H1 (cell line): Measurements from ENCODE around the gene IL7R. TPM values are rescaled to one million over a fixed set of nuclear protein-coding genes. Genes with fewer than 3 reads are reported as not detected.

Experiments used
- CTCF ChIA-PET: fragments of 300-600 bp; sonication (Branson Sonifier 250); formaldehyde crosslinking; loops from one replicate; lab custom pipeline; 2021; ENCODE audit not compliant: partially characterized antibody; lab: Charles Lee
- POLR2A ChIA-PET: fragments of 300-600 bp; sonication (Branson Sonifier 250); formaldehyde crosslinking; loops from one replicate; lab custom pipeline; 2021; ENCODE audit warnings: inconsistent platforms; ENCODE audit not compliant: partially characterized antibody; lab: Charles Lee
- DNase-seq, 2 experiments: peaks; one replicate each; pipeline versions ENCODE4 v3.0.0 to v3.0.0-alpha.2; 2010 to 2022; ENCODE audit warnings: low spot score in 2 of 2, low read depth in 1 of 2, mixed read lengths in 1 of 2
- FAIRE-seq: peaks from 2 replicates; lab custom pipeline; 2011; peaks lifted over from hg19 to GRCh38; lab: Jason Lieb, UNC
- H2AFZ ChIP-seq: 2 replicates; pipeline ENCODE4 v1.8.1; 2012; ENCODE audit warnings: low read length, inconsistent platforms
- H2AK5ac ChIP-seq: 2 replicates; pipeline ENCODE4 v1.6.1; 2013; ENCODE audit warnings: low read depth, low read length
- H2BK120ac ChIP-seq: replicated peaks from 2 replicates; pipeline ENCODE3; 2013; ENCODE audit warnings: low read depth, low read length, inconsistent platforms
- H2BK12ac ChIP-seq: 2 replicates; pipeline ENCODE4 v1.6.1; 2013; ENCODE audit warnings: low read depth, low read length
- H2BK15ac ChIP-seq: 2 replicates; pipeline ENCODE4 v1.6.1; 2013; ENCODE audit warnings: low read length
- H2BK20ac ChIP-seq: 2 replicates; pipeline ENCODE4 v1.6.1; 2013; ENCODE audit warnings: low read length
- H2BK5ac ChIP-seq: 2 replicates; pipeline ENCODE4 v1.6.1; 2013; ENCODE audit warnings: low read depth, low read length
- H3K14ac ChIP-seq: 2 replicates; pipeline ENCODE4 v1.6.1; 2013; ENCODE audit warnings: inconsistent platforms; ENCODE audit not compliant: insufficient read length
- H3K18ac ChIP-seq: 2 replicates; pipeline ENCODE4 v1.6.1; 2013; ENCODE audit warnings: low read length; ENCODE audit errors: extremely low read depth
- H3K23ac ChIP-seq: 2 replicates; pipeline ENCODE4 v1.6.1; 2013; ENCODE audit warnings: inconsistent platforms; ENCODE audit not compliant: insufficient read length
- H3K23me2 ChIP-seq: 2 replicates; pipeline ENCODE4 v1.6.1; 2013; ENCODE audit warnings: low read depth, low read length
- H3K27ac ChIP-seq: 2 replicates; pipeline ENCODE4 v1.6.1; 2011; ENCODE audit warnings: low read depth, low read length, inconsistent platforms
- H3K27me3 ChIP-seq, 4 experiments: replicated peaks in 1 of 4; 1 replicate in 1 of 4; 2 replicates in 3 of 4; pipeline versions ENCODE4 v1.6.1 to v1.8.1; 2011 to 2013; ENCODE audit warnings: low read length in 3 of 4, mild to moderate bottlenecking in 3 of 4, inconsistent platforms in 2 of 4, mixed read lengths in 2 of 4, moderate library complexity in 1 of 4; ENCODE audit not compliant: control insufficient read depth in 3 of 4, insufficient read depth in 3 of 4; ENCODE audit errors: extremely low read depth in 1 of 4
- H3K36me3 ChIP-seq, 4 experiments: 2 replicates each; pipeline versions ENCODE4 v1.6.1 to v1.8.1; 2011 to 2013; ENCODE audit warnings: mild to moderate bottlenecking in 4 of 4, low read length in 3 of 4, moderate library complexity in 2 of 4, control low read depth in 1 of 4, inconsistent platforms in 1 of 4; ENCODE audit not compliant: insufficient read depth in 4 of 4, control insufficient read depth in 2 of 4
- H3K4ac ChIP-seq: replicated peaks from 2 replicates; pipeline ENCODE3; 2013; ENCODE audit warnings: low read length, low read depth, mixed read lengths, inconsistent platforms; ENCODE audit not compliant: insufficient read length
- H3K4me1 ChIP-seq, 4 experiments: replicated peaks in 1 of 4; 1 replicate in 1 of 4; 2 replicates in 3 of 4; pipeline versions ENCODE4 v1.6.1 to v1.8.1; 2011 to 2013; ENCODE audit warnings: low read length in 3 of 4, inconsistent platforms in 2 of 4, mixed read lengths in 1 of 4; ENCODE audit not compliant: insufficient read depth in 4 of 4, control insufficient read depth in 3 of 4
- H3K4me2 ChIP-seq, 2 experiments: 2 replicates each; pipeline versions ENCODE4 v1.6.1 to v1.8.1; 2011 to 2013; ENCODE audit warnings: low read depth in 2 of 2, low read length in 2 of 2, control low read depth in 1 of 2, inconsistent platforms in 1 of 2, mild to moderate bottlenecking in 1 of 2; ENCODE audit not compliant: insufficient read depth in 1 of 2
- H3K4me3 ChIP-seq, 4 experiments: fragments of 200-600, 300-600 bp in 1 of 4; sonication (generic), shearing (Covaris generic), sonication (Bioruptor Twin) in 1 of 4; 2 replicates each; pipeline versions ENCODE4 v1.5.1 to v1.8.1; 2011 to 2016; ENCODE audit warnings: low read length in 4 of 4, low read depth in 3 of 4, control low read depth in 2 of 4, inconsistent platforms in 2 of 4, mild to moderate bottlenecking in 2 of 4, mixed read lengths in 1 of 4, moderate library complexity in 1 of 4; ENCODE audit not compliant: insufficient read depth in 2 of 4; ENCODE audit errors: extremely low read depth in 1 of 4
- H3K56ac ChIP-seq: replicated peaks from 2 replicates; pipeline ENCODE3; 2013; ENCODE audit warnings: low read depth, mild to moderate bottlenecking, mixed read lengths, low read length, inconsistent platforms; ENCODE audit not compliant: insufficient read length
- H3K79me1 ChIP-seq: 2 replicates; pipeline ENCODE4 v1.6.1; 2013; ENCODE audit warnings: low read depth, low read length, control low read depth
- H3K79me2 ChIP-seq, 2 experiments: 2 replicates each; pipeline versions ENCODE4 v1.6.1 to v1.8.1; 2012 to 2013; ENCODE audit warnings: low read length in 2 of 2, mild to moderate bottlenecking in 2 of 2, inconsistent platforms in 1 of 2; ENCODE audit not compliant: insufficient read depth in 2 of 2, control insufficient read depth in 1 of 2
- H3K9ac ChIP-seq, 4 experiments: replicated peaks in 1 of 4; 1 replicate in 1 of 4; 2 replicates in 3 of 4; pipeline versions ENCODE4 v1.6.1 to v1.8.1; 2011 to 2013; ENCODE audit warnings: low read depth in 3 of 4, low read length in 3 of 4, control low read depth in 2 of 4, mild to moderate bottlenecking in 2 of 4, moderate library complexity in 2 of 4, inconsistent platforms in 1 of 4; ENCODE audit errors: extremely low read depth in 1 of 4
- H3K9me3 ChIP-seq, 2 experiments: 2 replicates each; pipeline versions ENCODE4 v1.6.1 to v1.8.1; 2012 to 2013; ENCODE audit warnings: mild to moderate bottlenecking in 2 of 2, moderate library complexity in 2 of 2, control low read depth in 1 of 2, inconsistent platforms in 1 of 2, low read depth in 1 of 2, low read length in 1 of 2, mixed read lengths in 1 of 2; ENCODE audit not compliant: insufficient read depth in 2 of 2
- H4K20me1 ChIP-seq, 2 experiments: replicated peaks in 1 of 2; 2 replicates each; pipeline versions ENCODE3 to v1.8.1; 2011 to 2013; ENCODE audit warnings: inconsistent platforms in 2 of 2, low read length in 2 of 2, mild to moderate bottlenecking in 1 of 2; ENCODE audit not compliant: insufficient read depth in 2 of 2, control insufficient read depth in 1 of 2
- H4K5ac ChIP-seq: 2 replicates; pipeline ENCODE4 v1.6.1; 2013; ENCODE audit warnings: low read length, low read depth, mixed read lengths, inconsistent platforms; ENCODE audit not compliant: insufficient read length
- H4K8ac ChIP-seq: 2 replicates; pipeline ENCODE4 v1.8.0; 2013; ENCODE audit warnings: mild to moderate bottlenecking, moderate library complexity, low read length, inconsistent platforms; ENCODE audit not compliant: insufficient read depth; ENCODE audit errors: extremely low read depth
- H4K91ac ChIP-seq: replicated peaks from 2 replicates; pipeline ENCODE3; 2013; ENCODE audit warnings: low read length, mixed read lengths, inconsistent platforms; ENCODE audit not compliant: insufficient read length
- ASH2L ChIP-seq: fragments of 200-600, 300-600 bp; sonication (generic); IDR thresholded peaks from one replicate; pipeline ENCODE4 v1.7.1; 2017; ENCODE audit warnings: low read length
- CBX5 ChIP-seq: fragments of 300-800, 300-1000 bp; sonication (generic); IDR thresholded peaks from 2 replicates; pipeline ENCODE4 v1.7.1; 2016; ENCODE audit warnings: antibody characterized with exemption, low read length, low read depth
- CREB1 ChIP-seq: IDR thresholded peaks from 2 replicates; pipeline ENCODE4 v1.6.1; 2012; ENCODE audit warnings: inconsistent platforms
- EP300 ChIP-seq, 2 experiments: IDR thresholded peaks; 1 replicate in 1 of 2; 2 replicates in 1 of 2; pipeline ENCODE4 v1.6.1; 2011 to 2012; ENCODE audit warnings: low read depth in 2 of 2, low read length in 2 of 2, mild to moderate bottlenecking in 2 of 2, borderline replicate concordance in 1 of 2, inconsistent platforms in 1 of 2, moderate library complexity in 1 of 2
- GABPA ChIP-seq: IDR thresholded peaks from 2 replicates; pipeline ENCODE4 v1.6.1; 2011; ENCODE audit warnings: mild to moderate bottlenecking, low read length, moderate library complexity, borderline replicate concordance; ENCODE audit not compliant: insufficient read depth
- HDAC2 ChIP-seq, 2 experiments: fragments of 300-600 bp in 1 of 2; sonication (generic) in 1 of 2; IDR thresholded peaks; 2 replicates each; pipeline ENCODE4 v1.6.1; 2011 to 2012; ENCODE audit warnings: low read depth in 2 of 2, low read length in 2 of 2, mild to moderate bottlenecking in 2 of 2, moderate library complexity in 2 of 2, borderline replicate concordance in 1 of 2, inconsistent platforms in 1 of 2
- JUN ChIP-seq: IDR thresholded peaks from 2 replicates; pipeline ENCODE4 v1.6.1; 2011; ENCODE audit warnings: low read depth, mild to moderate bottlenecking, improper control_type of control experiment, low read length
- POLR2A ChIP-seq, 2 experiments: IDR thresholded peaks; 1 replicate in 1 of 2; 2 replicates in 1 of 2; pipeline ENCODE4 v1.6.1; 2011; ENCODE audit warnings: low read depth in 2 of 2, low read length in 2 of 2, mild to moderate bottlenecking in 2 of 2; ENCODE audit errors: control extremely low read depth in 1 of 2
- RAD21 ChIP-seq, 2 experiments: IDR thresholded peaks in 1 of 2; conservative IDR thresholded peaks in 1 of 2; 2 replicates each; pipeline ENCODE4 v1.6.1; 2011; ENCODE audit warnings: low read depth in 2 of 2, low read length in 2 of 2, improper control_type of control experiment in 1 of 2, inconsistent platforms in 1 of 2, mild to moderate bottlenecking in 1 of 2, moderate library complexity in 1 of 2
- RBBP5 ChIP-seq: IDR thresholded peaks from 2 replicates; pipeline ENCODE4 v1.7.1; 2012; ENCODE audit warnings: low read depth, mild to moderate bottlenecking, inconsistent platforms, low read length, moderate library complexity, borderline replicate concordance
- SIN3A ChIP-seq, 2 experiments: IDR thresholded peaks in 1 of 2; conservative IDR thresholded peaks in 1 of 2; 2 replicates each; pipeline ENCODE4 v1.6.1; 2011 to 2012; ENCODE audit warnings: low read length in 2 of 2, improper control_type of control experiment in 1 of 2, low read depth in 1 of 2, mild to moderate bottlenecking in 1 of 2
- SIRT6 ChIP-seq: IDR thresholded peaks from one replicate; pipeline ENCODE4 v1.7.1; 2012; ENCODE audit warnings: low read length, inconsistent platforms
- SUZ12 ChIP-seq: fragments of 200-600 bp; sonication (generic); IDR thresholded peaks from 2 replicates; pipeline ENCODE4 v1.6.1; 2012; ENCODE audit warnings: mild to moderate bottlenecking, inconsistent platforms, low read length, moderate library complexity, mixed read lengths
- TBP ChIP-seq: IDR thresholded peaks from 2 replicates; pipeline ENCODE4 v1.6.1; 2011; ENCODE audit warnings: low read depth, low read length, improper control_type of control experiment
- WGBS, 2 experiments: shearing (Covaris generic) in 1 of 2; methylation state at CpG; one replicate each; pipeline versions ENCODE4 v1.1.6 to v1.1.7; 2013 to 2015; ENCODE audit warnings: low lambda C conversion rate in 2 of 2, mixed read lengths in 2 of 2, inconsistent platforms in 1 of 2, low coverage in 1 of 2, missing lambda C conversion rate in 1 of 2; ENCODE audit not compliant: insufficient replicate concordance in 2 of 2, insufficient coverage in 1 of 2, insufficient read length in 1 of 2; ENCODE audit errors: extremely low coverage in 1 of 2, missing lambda C conversion rate in 1 of 2; 5-methylcytosine and 5-hydroxymethylcytosine counted together
- polyA plus RNA-seq, 7 experiments: library from polyadenylated mRNA; depleted of rRNA in 3 of 7; stranded (reverse) in 5 of 7; unstranded in 2 of 7; fragments of >200 nt in 5 of 7; fragments of 200-250 nt in 2 of 7; gene quantifications; 1 replicate in 5 of 7; 2 replicates in 1 of 7; 4 replicates in 1 of 7; pipeline versions ENCODE4 v1.2.1 to v1.2.3, GENCODE V29; 2011 to 2013; ENCODE audit warnings: missing spikeins in 2 of 7, mixed read lengths in 2 of 7
- total RNA-seq: library from RNA; stranded (reverse); fragmentation: NEBNext Ultra II Directional; extraction: Animal tissue kit (Norgen Biotek cat#: 25700); gene quantifications from 2 replicates; pipeline ENCODE4 v1.2.1, GENCODE V29; 2021

Gene IL7R
- total and polyA plus RNA-seq, 2 of the 8 experiments (the other 6 are each of a cell fraction or from before 2014, with no cell fraction given): not detected

- no peaks in the 10 kb centered on the region for H3K23me2 ChIP-seq
- DNase-seq: no peak
- CTCF ChIA-PET: interaction anchor here (1.5 kb wide), 1 partner anchor 51 kb away, joined by 4 read pairs; no protein-coding TSS in a partner anchor
- no peaks in the 10 kb centered on the region for H3K27me3 ChIP-seq
- POLR2A ChIA-PET: no interaction called here
- H4K20me1 ChIP-seq: no peaks in the 10 kb centered on the region
- H2BK12ac ChIP-seq: no peak overlapping the region
- H3K9ac ChIP-seq: no peak overlapping the region
- H4K5ac ChIP-seq: no peak overlapping the region
- H3K4me1 ChIP-seq: no peaks in the 10 kb centered on the region
- H3K23ac ChIP-seq: no peak overlapping the region
- H2BK120ac ChIP-seq: no peak overlapping the region
- H2AK5ac ChIP-seq: no peak overlapping the region
- H3K4me3 ChIP-seq: no peak overlapping the region
- H3K36me3 ChIP-seq: no peaks in the 10 kb centered on the region
- no peak for FAIRE-seq
- no peak overlapping the region for H2BK5ac ChIP-seq
- H2BK15ac ChIP-seq: no peak overlapping the region
- H4K8ac ChIP-seq: no peak overlapping the region
- H2AFZ ChIP-seq: no peak overlapping the region
- H3K14ac ChIP-seq: no peak overlapping the region
- 91% methylated on average over 4 of the region's 4 CpGs; no CpG with 5 or more reads in 1 of the 2 experiments for WGBS, 2 experiments
- H2BK20ac ChIP-seq: no peak overlapping the region
- no peak overlapping the region for H3K18ac ChIP-seq
- H3K27ac ChIP-seq: no peak overlapping the region
- H3K9me3 ChIP-seq: no peaks in the 10 kb centered on the region
- no peak overlapping the region for H4K91ac ChIP-seq
- no peak overlapping the region for H3K4ac ChIP-seq
- no peak overlapping the region for H3K56ac ChIP-seq
- H3K79me1 ChIP-seq: no peaks in the 10 kb centered on the region
- H3K79me2 ChIP-seq: no peaks in the 10 kb centered on the region
- no peak overlapping the region for H3K4me2 ChIP-seq
- TF ChIP-seq GABPA (no peak), CREB1 (no peak), JUN (no peak), CBX5 (no peak), ASH2L (no peak), TBP (no peak), RBBP5 (no peak), RAD21 (IDR thresholded peaks at IDR 0.05 in 1 of 2, conservative IDR thresholded peaks at IDR 0.05 in 1 of 2; ENCODE audit: low read depth in 2 of 2, low read length in 2 of 2) (no peak), POLR2A (IDR thresholded peaks at IDR 0.05; ENCODE audit: control extremely low read depth in 1 of 2, low read depth in 2 of 2, low read length in 2 of 2) (no peak), SIN3A (conservative IDR thresholded peaks at IDR 0.05 in 1 of 2, IDR thresholded peaks at IDR 0.05 in 1 of 2; ENCODE audit: low read depth in 1 of 2, low read length in 2 of 2) (no peak), HDAC2 (IDR thresholded peaks at IDR 0.05; ENCODE audit: borderline replicate concordance in 1 of 2, low read depth in 2 of 2, low read length in 2 of 2) (no peak), EP300 (IDR thresholded peaks at IDR 0.05; ENCODE audit: borderline replicate concordance in 1 of 2, low read depth in 2 of 2, low read length in 2 of 2) (no peak), SIRT6 (no peak), SUZ12 (no peak)
These were observed 28.6 kb upstream of the IL7R start for GRCh38 chr5:35828082-35828598.
